Keratinocyte (primary cell): ENCODE measurements around the gene PYCR2. TPM values are rescaled to one million over a fixed set of nuclear protein-coding genes. Genes with fewer than 3 reads are reported as not detected.

Experiments
- DNase-seq: peaks from one replicate; pipeline ENCODE4 v3.0.0-alpha.2; 2011; ENCODE audit warnings: low read depth, missing footprints, low spot score
- FAIRE-seq: peaks from 2 replicates; lab custom pipeline; 2011; peaks lifted over from hg19 to GRCh38; lab: Jason Lieb, UNC
- H2AFZ ChIP-seq: 2 replicates; pipeline ENCODE4 v1.6.0; 2012; ENCODE audit warnings: low read length, control low read depth, inconsistent platforms; ENCODE audit not compliant: control insufficient read depth
- H3K27ac ChIP-seq: 2 replicates; pipeline ENCODE4 v1.5.1; 2011; ENCODE audit warnings: low read length; ENCODE audit not compliant: control insufficient read depth, insufficient read depth
- H3K27me3 ChIP-seq: 3 replicates; pipeline ENCODE4 v1.6.0; 2011; ENCODE audit warnings: low read length; ENCODE audit not compliant: control insufficient read depth, insufficient read depth; ENCODE audit errors: extremely low read depth
- H3K36me3 ChIP-seq, 2 experiments: 2 replicates in 1 of 2; 3 replicates in 1 of 2; pipeline ENCODE4 v1.5.1; 2011; ENCODE audit warnings: low read length in 2 of 2, mild to moderate bottlenecking in 1 of 2; ENCODE audit not compliant: control insufficient read depth in 2 of 2, insufficient read depth in 2 of 2; ENCODE audit errors: extremely low read depth in 1 of 2
- H3K4me1 ChIP-seq: 3 replicates; pipeline ENCODE4 v1.5.1; 2011; ENCODE audit warnings: low read length; ENCODE audit not compliant: control insufficient read depth, insufficient read depth; ENCODE audit errors: extremely low read depth
- H3K4me2 ChIP-seq: 3 replicates; pipeline ENCODE4 v1.6.0; 2011; ENCODE audit warnings: low read depth, low read length; ENCODE audit not compliant: control insufficient read depth, insufficient read depth; ENCODE audit errors: extremely low read depth
- H3K4me3 ChIP-seq, 3 experiments: fragments of 200-600 bp in 1 of 3; sonication (generic) in 1 of 3; 2 replicates in 2 of 3; 3 replicates in 1 of 3; pipeline ENCODE4 v1.5.1; 2011 to 2016; ENCODE audit warnings: low read length in 3 of 3, mild to moderate bottlenecking in 3 of 3, control low read depth in 2 of 3, inconsistent platforms in 1 of 3, low read depth in 1 of 3, mixed read lengths in 1 of 3, mixed run types in 1 of 3, moderate library complexity in 1 of 3; ENCODE audit not compliant: control insufficient read depth in 2 of 3, insufficient read depth in 2 of 3; ENCODE audit errors: extremely low read depth in 1 of 3
- H3K79me2 ChIP-seq: 2 replicates; pipeline ENCODE4 v1.6.0; 2012; ENCODE audit warnings: low read length; ENCODE audit not compliant: control insufficient read depth, insufficient read depth
- H3K9ac ChIP-seq: 3 replicates; pipeline ENCODE4 v1.6.0; 2011; ENCODE audit warnings: low read length; ENCODE audit not compliant: control insufficient read depth, insufficient read depth; ENCODE audit errors: extremely low read depth
- H3K9me1 ChIP-seq: 3 replicates; pipeline ENCODE4 v1.6.0; 2011; ENCODE audit warnings: low read length; ENCODE audit not compliant: control insufficient read depth, insufficient read depth; ENCODE audit errors: extremely low read depth
- H3K9me3 ChIP-seq: 2 replicates; pipeline ENCODE4 v1.5.1; 2012; ENCODE audit warnings: low read depth, low read length; ENCODE audit not compliant: control insufficient read depth
- H4K20me1 ChIP-seq: 3 replicates; pipeline ENCODE4 v1.6.0; 2011; ENCODE audit warnings: low read length; ENCODE audit not compliant: control insufficient read depth, insufficient read depth; ENCODE audit errors: extremely low read depth
- EZH2 ChIP-seq: IDR thresholded peaks from one replicate; pipeline ENCODE4 v1.6.1; 2012; ENCODE audit warnings: inconsistent platforms, mild to moderate bottlenecking, low read length, moderate library complexity
- dilution Hi-C: fragments of 300-500 bp; cut with MboI; formaldehyde crosslinking; loops from one replicate; pipeline ENCODE4 v1.7.0; 2020; ENCODE audit warnings: low sequenced_read_pairs; ENCODE audit not compliant: extremely low pct_ligation_motif_present
- polyA plus RNA-seq, 5 experiments: library from polyadenylated mRNA; depleted of rRNA in 3 of 5; stranded (reverse) in 3 of 5; stranded (forward) in 1 of 5; unstranded in 1 of 5; fragments of >200 nt; gene quantifications; 1 replicate in 1 of 5; 2 replicates in 3 of 5; 3 replicates in 1 of 5; pipeline versions ENCODE4 v1.2.1 to v1.2.3, GENCODE V29; 2011 to 2012; ENCODE audit warnings: missing spikeins in 2 of 5, low read depth in 1 of 5, low replicate concordance in 1 of 5
- TF ChIP-seq, protein P1 (sequence below), 3 experiments: IDR thresholded peaks in 1 of 3; conservative IDR thresholded peaks in 1 of 3; optimal IDR thresholded peaks in 1 of 3; 2 replicates in 2 of 3; 3 replicates in 1 of 3; pipeline versions ENCODE3 to v1.5.1; 2011; ENCODE audit warnings: low read length in 3 of 3, mild to moderate bottlenecking in 3 of 3, moderate library complexity in 2 of 3, control low read depth in 1 of 3, inconsistent platforms in 1 of 3; ENCODE audit not compliant: insufficient read depth in 2 of 3; ENCODE audit errors: extremely low read depth in 1 of 3

PYCR2 gene
- polyA plus RNA-seq, 1 donor (not counting 4 experiments of a cell fraction or from before 2014, with no cell fraction given), result 45.5 TPM

GRCh38 chr1:225887030-225887314, 37.1 kb downstream of the PYCR2 start:
- H3K4me2 ChIP-seq, result no peak overlapping the region
- dilution Hi-C loops, result no loop called here
- H3K9me1 ChIP-seq, result no peaks in the 10 kb centered on the region
- H3K4me1 ChIP-seq, result peaks cover 6% of the 10 kb centered on the region
- H3K9ac ChIP-seq, result no peak overlapping the region
- FAIRE-seq, result no peak
- no peak for DNase-seq
- TF ChIP-seq, protein P1, sequence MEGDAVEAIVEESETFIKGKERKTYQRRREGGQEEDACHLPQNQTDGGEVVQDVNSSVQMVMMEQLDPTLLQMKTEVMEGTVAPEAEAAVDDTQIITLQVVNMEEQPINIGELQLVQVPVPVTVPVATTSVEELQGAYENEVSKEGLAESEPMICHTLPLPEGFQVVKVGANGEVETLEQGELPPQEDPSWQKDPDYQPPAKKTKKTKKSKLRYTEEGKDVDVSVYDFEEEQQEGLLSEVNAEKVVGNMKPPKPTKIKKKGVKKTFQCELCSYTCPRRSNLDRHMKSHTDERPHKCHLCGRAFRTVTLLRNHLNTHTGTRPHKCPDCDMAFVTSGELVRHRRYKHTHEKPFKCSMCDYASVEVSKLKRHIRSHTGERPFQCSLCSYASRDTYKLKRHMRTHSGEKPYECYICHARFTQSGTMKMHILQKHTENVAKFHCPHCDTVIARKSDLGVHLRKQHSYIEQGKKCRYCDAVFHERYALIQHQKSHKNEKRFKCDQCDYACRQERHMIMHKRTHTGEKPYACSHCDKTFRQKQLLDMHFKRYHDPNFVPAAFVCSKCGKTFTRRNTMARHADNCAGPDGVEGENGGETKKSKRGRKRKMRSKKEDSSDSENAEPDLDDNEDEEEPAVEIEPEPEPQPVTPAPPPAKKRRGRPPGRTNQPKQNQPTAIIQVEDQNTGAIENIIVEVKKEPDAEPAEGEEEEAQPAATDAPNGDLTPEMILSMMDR (optimal IDR thresholded peaks at IDR 0.05 in 1 of 3, IDR thresholded peaks at IDR 0.05 in 1 of 3, conservative IDR thresholded peaks at IDR 0.05 in 1 of 3; ENCODE audit: extremely low read depth in 1 of 3, insufficient read depth in 2 of 3, low read length in 3 of 3), result no peak
- no peak for TF ChIP-seq EZH2
- H3K36me3 ChIP-seq, result no peaks in the 10 kb centered on the region
- no peak overlapping the region for H3K27ac ChIP-seq
- no peaks in the 10 kb centered on the region for H3K79me2 ChIP-seq
- no peaks in the 10 kb centered on the region for H3K27me3 ChIP-seq
- no peaks in the 10 kb centered on the region for H4K20me1 ChIP-seq
- H2AFZ ChIP-seq, result no peak overlapping the region
- no peaks in the 10 kb centered on the region for H3K9me3 ChIP-seq
- no peak overlapping the region for H3K4me3 ChIP-seq

DNA sequence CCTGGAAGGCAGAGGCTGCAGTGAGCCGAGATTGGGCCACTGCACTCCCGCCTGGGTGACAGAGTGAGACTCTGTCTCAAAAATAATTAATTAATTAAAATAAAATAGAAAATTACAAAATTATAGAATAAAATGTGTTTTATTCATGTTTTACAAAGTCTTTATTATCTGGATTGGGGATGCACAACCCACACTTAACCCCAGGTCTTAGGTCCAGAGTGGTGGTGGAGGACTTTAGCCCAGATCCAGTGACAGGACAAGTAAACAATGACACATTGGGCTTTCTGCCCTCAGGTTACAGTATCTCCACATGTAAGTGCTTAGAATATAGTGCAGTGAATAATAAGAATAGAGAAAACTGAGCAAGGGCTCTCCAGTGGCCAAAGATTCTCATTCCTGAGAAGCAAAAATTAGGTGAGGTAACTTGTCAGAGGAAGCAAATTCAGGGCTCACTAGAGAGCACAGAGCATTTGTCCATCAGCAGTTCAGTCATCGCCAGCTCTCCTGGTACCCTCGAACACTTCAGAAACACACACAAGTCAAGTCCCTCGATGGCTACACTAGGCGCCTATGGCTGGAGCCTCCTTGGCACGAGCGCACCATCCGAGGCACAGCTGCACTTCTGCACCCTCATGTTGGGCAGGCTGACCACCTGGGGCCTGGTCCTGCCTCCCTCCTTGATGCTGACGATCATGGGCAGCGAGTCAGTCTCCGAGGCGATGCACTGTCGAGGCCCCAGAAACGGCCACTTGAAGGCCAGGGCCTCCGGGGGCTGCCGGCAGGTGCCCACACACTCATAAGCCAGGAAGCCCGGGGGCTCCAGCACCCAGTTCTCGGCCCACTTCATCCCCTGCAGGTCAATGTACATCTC, 37.7 kb downstream of the PYCR2 start:
- dilution Hi-C loops, result no loop called here
- no peak for TF ChIP-seq EZH2
- TF ChIP-seq, protein P1 (optimal IDR thresholded peaks at IDR 0.05 in 1 of 3, IDR thresholded peaks at IDR 0.05 in 1 of 3, conservative IDR thresholded peaks at IDR 0.05 in 1 of 3; ENCODE audit: extremely low read depth in 1 of 3, insufficient read depth in 2 of 3, low read length in 3 of 3), result no peak
- Histone ChIP-seq H3K4me1 (peaks cover 8% of the 10 kb centered on the region), H3K4me2 (no peak overlapping the region), H4K20me1 (no peaks in the 10 kb centered on the region), H2AFZ (no peak overlapping the region), H3K4me3 (no peak overlapping the region), H3K36me3 (no peaks in the 10 kb centered on the region), H3K9me1 (no peaks in the 10 kb centered on the region), H3K27ac (no peak overlapping the region), H3K27me3 (no peaks in the 10 kb centered on the region), H3K79me2 (peaks cover under 1% of the 10 kb centered on the region), H3K9ac (no peak overlapping the region), H3K9me3 (no peaks in the 10 kb centered on the region)
- DNase-seq, result no peak
- FAIRE-seq, result no peak
